H7 (cell line): ENCODE measurements around the gene MYB. TPM values are rescaled to one million over a fixed set of nuclear protein-coding genes. Genes with fewer than 3 reads are reported as not detected.
"Not testable (repeated sequence)": the region's sequence is repeated elsewhere in the genome, so short reads cannot be mapped to it uniquely, and the experiment has no call there.

Source experiments
- DNase-seq: peaks from one replicate; pipeline ENCODE4 v3.0.0; 2012
- H3K27me3 ChIP-seq: 2 replicates; pipeline ENCODE4 v1.6.0; 2011; ENCODE audit warnings: mild to moderate bottlenecking, low read length; ENCODE audit not compliant: control insufficient read depth, insufficient read depth
- H3K36me3 ChIP-seq: replicated peaks from 2 replicates; pipeline ENCODE4 v1.5.1; 2011; ENCODE audit warnings: low read length; ENCODE audit not compliant: control insufficient read depth, insufficient read depth
- H3K4me3 ChIP-seq: 2 replicates; pipeline ENCODE4 v1.5.1; 2011; ENCODE audit warnings: low read depth, mild to moderate bottlenecking, control low read depth, low read length, moderate library complexity; ENCODE audit not compliant: insufficient read depth
- total RNA-seq: library from RNA; depleted of rRNA; stranded (reverse); fragments of >200 nt; shearing (Covaris generic); gene quantifications from 2 replicates; pipeline ENCODE4 v1.2.3, GENCODE V29; 2014; rRNA removed

The MYB gene
- total RNA-seq, result 0.94 and 1.8 TPM in 2 replicates

GRCh38 chr6:135180542-135181332 lies at the start of gene MYB:
Gene MYB, plus strand, starts transcription at chr6:135181308. Its CDS starts 206 bp downstream, at chr6:135181514.
- peak; percentile 93 for DNase-seq
- peaks cover 32% of the 10 kb centered on the region for H3K27me3 ChIP-seq

GRCh38 chr6:135132776-135133175 lies 48.3 kb upstream of the MYB start:
- DNase-seq, result no peak
- Histone ChIP-seq H3K27me3 (no peaks in the 10 kb centered on the region), H3K36me3 (no peaks in the 10 kb centered on the region), H3K4me3 (no peak overlapping the region)

More at GRCh38 chr6:135180542-135181332, at the start of gene MYB:
- Histone ChIP-seq H3K4me3 (peak within 1 kb of the TSS; percentile 63), H3K36me3 (no peaks in the 10 kb centered on the region)

GRCh38 chr6:135135835-135136234 lies 45.3 kb upstream of the MYB start:
- DNase-seq, result no peak
- Histone ChIP-seq H3K36me3 (no peaks in the 10 kb centered on the region), H3K4me3 (no peak overlapping the region)

GRCh38 chr6:135137826-135138225 lies 43.3 kb upstream of the MYB start:
- H3K4me3 ChIP-seq, result no peak overlapping the region
- DNase-seq, result no peak

More at GRCh38 chr6:135135835-135136234, 45.3 kb upstream of the MYB start:
- H3K27me3 ChIP-seq, result no peaks in the 10 kb centered on the region

GRCh38 chr6:135141182-135141581 lies 39.9 kb upstream of the MYB start:
- H3K36me3 ChIP-seq, result no peaks in the 10 kb centered on the region
- no peak for DNase-seq
- no peak overlapping the region for H3K4me3 ChIP-seq
- no peaks in the 10 kb centered on the region for H3K27me3 ChIP-seq

More at GRCh38 chr6:135137826-135138225, 43.3 kb upstream of the MYB start:
- no peaks in the 10 kb centered on the region for H3K27me3 ChIP-seq
- H3K36me3 ChIP-seq, result no peaks in the 10 kb centered on the region

- no peaks in the 10 kb centered on the region for H3K36me3 ChIP-seq
- no peak for DNase-seq
- no peaks in the 10 kb centered on the region for H3K27me3 ChIP-seq
- no peak overlapping the region for H3K4me3 ChIP-seq
Observed at GRCh38 chr6:135141728-135142127, 39.4 kb upstream of the MYB start.

- DNase-seq, H3K4me3 ChIP-seq, H3K36me3 ChIP-seq, H3K27me3 ChIP-seq: not testable (repeated sequence)
Observed at GRCh38 chr6:135142232-135142631, 38.9 kb upstream of the MYB start.

GRCh38 chr6:135144673-135145062 lies 36.4 kb upstream of the MYB start:
- H3K4me3 ChIP-seq, result no peak overlapping the region
- no peak for DNase-seq
- H3K27me3 ChIP-seq, result no peaks in the 10 kb centered on the region
- no peaks in the 10 kb centered on the region for H3K36me3 ChIP-seq

- Histone ChIP-seq H3K4me3 (no peak overlapping the region), H3K36me3 (no peaks in the 10 kb centered on the region), H3K27me3 (no peaks in the 10 kb centered on the region)
- DNase-seq, result no peak
Observed at GRCh38 chr6:135145063-135145800, 35.9 kb upstream of the MYB start.

GRCh38 chr6:135146162-135146934 lies 34.8 kb upstream of the MYB start:
- no peak for DNase-seq
- H3K4me3 ChIP-seq, result no peak overlapping the region
- no peaks in the 10 kb centered on the region for H3K36me3 ChIP-seq
- H3K27me3 ChIP-seq, result no peaks in the 10 kb centered on the region

GRCh38 chr6:135147637-135148592 lies 33.2 kb upstream of the MYB start:
- DNase-seq, result no peak
- H3K27me3 ChIP-seq, result no peaks in the 10 kb centered on the region

GRCh38 chr6:135148889-135149288 lies 32.2 kb upstream of the MYB start:
- no peak for DNase-seq
- H3K36me3 ChIP-seq, result no peaks in the 10 kb centered on the region
- no peaks in the 10 kb centered on the region for H3K27me3 ChIP-seq
- H3K4me3 ChIP-seq, result no peak overlapping the region

More at GRCh38 chr6:135147637-135148592, 33.2 kb upstream of the MYB start:
- no peak overlapping the region for H3K4me3 ChIP-seq
- H3K36me3 ChIP-seq, result no peaks in the 10 kb centered on the region

GRCh38 chr6:135149376-135149775 lies 31.7 kb upstream of the MYB start:
- H3K4me3 ChIP-seq, result no peak overlapping the region
- no peaks in the 10 kb centered on the region for H3K27me3 ChIP-seq
- H3K36me3 ChIP-seq, result no peaks in the 10 kb centered on the region
- no peak for DNase-seq
